Calu3 (cell line): ENCODE measurements around the gene SMYD4. TPM values are rescaled to one million over a fixed set of nuclear protein-coding genes. Genes with fewer than 3 reads are reported as not detected.

Source experiments
- BruUV-seq: library from RNA; stranded (reverse); fragments of 400-500 nt; replicated peaks from 2 replicates; lab custom pipeline; 2021; lab: Mats Ljungman, UMichigan
- CTCF ChIA-PET: fragments of 300-600 bp; sonication (Branson Sonifier 250); formaldehyde crosslinking; loops from one replicate; lab custom pipeline; 2022; ENCODE audit warnings: antibody characterized with exemption; lab: Charles Lee
- DNase-seq: peaks from one replicate; pipeline ENCODE4 v3.0.0; 2022
- H3K27ac Mint-ChIP-seq: one replicate; pipeline ENCODE4 v1.8.0; 2022; ENCODE audit warnings: mixed read lengths; ENCODE audit not compliant: unreplicated experiment
- H3K27me3 Mint-ChIP-seq: one replicate; pipeline ENCODE4 v1.8.0; 2022; ENCODE audit warnings: mixed read lengths; ENCODE audit not compliant: unreplicated experiment
- H3K36me3 Mint-ChIP-seq: one replicate; pipeline ENCODE4 v1.8.0; 2022; ENCODE audit warnings: mild to moderate bottlenecking, moderate library complexity, mixed read lengths; ENCODE audit not compliant: insufficient read depth, unreplicated experiment
- H3K4me1 Mint-ChIP-seq: one replicate; pipeline ENCODE4 v1.8.0; 2022; ENCODE audit warnings: mild to moderate bottlenecking, low read depth, mixed read lengths; ENCODE audit not compliant: unreplicated experiment
- H3K4me3 Mint-ChIP-seq: one replicate; pipeline ENCODE4 v1.8.0; 2022; ENCODE audit warnings: mild to moderate bottlenecking, low read depth, moderate library complexity, mixed read lengths; ENCODE audit not compliant: unreplicated experiment
- H3K9me3 Mint-ChIP-seq: one replicate; pipeline ENCODE4 v1.8.0; 2022; ENCODE audit warnings: low read depth, mixed read lengths; ENCODE audit not compliant: unreplicated experiment
- CTCF ChIP-seq: fragments of 200-600 bp; IDR thresholded peaks from one replicate; pipeline ENCODE4 v1.8.0; 2022; ENCODE audit warnings: antibody characterized with exemption; ENCODE audit not compliant: unreplicated experiment
- intact Hi-C: fragments of 100-400 bp; cut with micrococcal nuclease; formaldehyde crosslinking; loops from one replicate; pipeline ENCODE4 v1.10.0; 2022; ENCODE audit not compliant: unreplicated experiment
- total RNA-seq: library from RNA; stranded (reverse); gene quantifications from 2 replicates; pipeline ENCODE4 v1.2.3, GENCODE V29; 2022

The SMYD4 gene
- total RNA-seq, 1 experiment from 2014 or later = 20.7 TPM

GRCh38 chr17:1737531-1738291 lies 92.0 kb downstream of the SMYD4 start:
- Mint-ChIP-seq H3K27ac (no peak overlapping the region), H3K36me3 (no peaks in the 10 kb centered on the region), H3K27me3 (peaks cover 9% of the 10 kb centered on the region), H3K4me1 (no peaks in the 10 kb centered on the region), H3K4me3 (no peak overlapping the region), H3K9me3 (no peaks in the 10 kb centered on the region)
- DNase-seq = no peak
- intact Hi-C loops = no loop called here
- CTCF ChIA-PET = no interaction called here
- no TSS peak for BruUV-seq
- TF ChIP-seq CTCF = no peak

- no TSS peak for BruUV-seq
- intact Hi-C loops = no loop called here
- Mint-ChIP-seq H3K4me1 (no peaks in the 10 kb centered on the region), H3K27ac (no peak overlapping the region), H3K9me3 (no peaks in the 10 kb centered on the region), H3K27me3 (peaks cover under 1% of the 10 kb centered on the region), H3K4me3 (no peak overlapping the region), H3K36me3 (no peaks in the 10 kb centered on the region)
- no peak for DNase-seq
- CTCF ChIA-PET = interaction anchor here (0.5 to 0.6 kb wide), 2 partner anchors 52 to 412 kb away, joined by 3 to 4 read pairs; no protein-coding TSS in a partner anchor
- TF ChIP-seq CTCF = no peak
Measured at GRCh38 chr17:1736348-1737281, 93.1 kb downstream of the SMYD4 start.

- Mint-ChIP-seq H3K4me1 (no peaks in the 10 kb centered on the region), H3K36me3 (no peaks in the 10 kb centered on the region), H3K27me3 (no peaks in the 10 kb centered on the region), H3K27ac (no peak overlapping the region), H3K4me3 (no peak overlapping the region), H3K9me3 (no peaks in the 10 kb centered on the region)
- DNase-seq = no peak
- BruUV-seq = no TSS peak
- intact Hi-C loops = no loop called here
- no peak for TF ChIP-seq CTCF
- CTCF ChIA-PET = interaction anchor here (0.6 kb wide), 1 partner anchor 411 kb away, joined by 3 read pairs; no protein-coding TSS in a partner anchor
Measured at GRCh38 chr17:1735834-1736347, 93.8 kb downstream of the SMYD4 start.

GRCh38 chr17:1735418-1735817 lies 94.3 kb downstream of the SMYD4 start:
- DNase-seq = no peak
- BruUV-seq = no TSS peak
- no peak overlapping the region for H3K27ac Mint-ChIP-seq
- intact Hi-C loops = no loop called here
- H3K4me1 Mint-ChIP-seq = no peaks in the 10 kb centered on the region
- H3K9me3 Mint-ChIP-seq = no peaks in the 10 kb centered on the region
- TF ChIP-seq CTCF = no peak
- H3K36me3 Mint-ChIP-seq = no peaks in the 10 kb centered on the region
- H3K27me3 Mint-ChIP-seq = no peaks in the 10 kb centered on the region
- CTCF ChIA-PET = no interaction called here
- H3K4me3 Mint-ChIP-seq = no peak overlapping the region
